Right lobe of liver (tissue), 6 donors: ENCODE results near the gene CASP12. TPM values are rescaled to one million over a fixed set of nuclear protein-coding genes. Genes with fewer than 3 reads are reported as not detected.

Experiments
- ATAC-seq, 4 donors: fragments of 200-7000 bp; cut with Tn5 transposase; one replicate each; pipeline ENCODE4 v1.9.1; 2020; ENCODE audit warnings: mild to moderate bottlenecking in 4 of 4, moderate library complexity in 4 of 4
- DNase-seq, 3 donors: peaks; one replicate each; pipeline ENCODE4 v3.0.0-alpha.2; 2020
- H3K27ac ChIP-seq, 3 donors: fragments of 200-600 bp; one replicate each; pipeline ENCODE4 v1.8.0; 2022
- H3K27me3 ChIP-seq, 2 donors: fragments of 200-600 bp; one replicate each; pipeline ENCODE4 v1.8.0; 2022
- H3K36me3 ChIP-seq, 4 donors: fragments of 200-600 bp; sonication (generic) in 1 of 4; one replicate each; pipeline versions ENCODE4 v1.5.1 to v1.8.0; 2017 to 2022; ENCODE audit warnings: control low read depth in 1 of 4
- H3K4me1 ChIP-seq, 4 donors: fragments of 200-600 bp; sonication (generic) in 1 of 4; one replicate each; pipeline versions ENCODE4 v1.5.1 to v1.8.0; 2017 to 2022; ENCODE audit warnings: control low read depth in 1 of 4
- H3K4me3 ChIP-seq, 3 donors: fragments of 200-600 bp; one replicate each; pipeline ENCODE4 v1.8.0; 2022
- H3K9me3 ChIP-seq, 4 donors: fragments of 200-600 bp; sonication (generic) in 1 of 4; one replicate each; pipeline versions ENCODE4 v1.5.1 to v1.8.0; 2017 to 2022; ENCODE audit warnings: control low read depth in 1 of 4
- CTCF ChIP-seq, 4 donors: fragments of 200-600 bp in 3 of 4; fragments of 450-650 bp in 1 of 4; IDR thresholded peaks; one replicate each; pipeline versions ENCODE4 v1.5.1 to v1.8.0; 2016 to 2022; ENCODE audit warnings: antibody characterized with exemption in 4 of 4, mild to moderate bottlenecking in 2 of 4
- POLR2A ChIP-seq: fragments of 450-650 bp; IDR thresholded peaks from one replicate; pipeline ENCODE4 v1.6.1; 2017; ENCODE audit warnings: antibody characterized with exemption, mild to moderate bottlenecking
- WGBS: methylation state at CpG from one replicate; pipeline ENCODE4 v1.1.6; 2018; ENCODE audit warnings: low coverage, low lambda C conversion rate; ENCODE audit not compliant: insufficient coverage; ENCODE audit errors: missing lambda C conversion rate; 5-methylcytosine and 5-hydroxymethylcytosine counted together
- intact Hi-C, 2 donors: fragments of 100-400 bp; cut with DNase I; formaldehyde crosslinking; loops; one replicate each; pipeline versions ENCODE4 v1.11.2 to v1.14.1; 2022
- total RNA-seq, 6 experiments: library from RNA; depleted of rRNA in 2 of 6; stranded (reverse); fragments of >200 nt in 2 of 6; fragmentation: NEBNext Ultra II Directional in 3 of 6; extraction: Animal tissue kit (Norgen Biotek cat#: 25700) in 3 of 6; gene quantifications; one replicate each; pipeline versions ENCODE4 v1.1.0 to v1.2.4, GENCODE V29; 2016 to 2023
- donor health status: DM: no; HTN: yes; CAD: no.
- donor health status: DM: no; HTN: no; CAD: no.
- donor health status: DM: no; HTN: no; CAD: no.
- donor health status: DM: no; HTN: yes; CAD: no.
- donor health status: DM: no; HTN: yes; CAD: no.

Gene CASP12
- total RNA-seq, 6 experiments from 2014 or later, result not detected

- H3K27me3 ChIP-seq, result no peaks in the 10 kb centered on the region
- H3K36me3 ChIP-seq, result no peaks in the 10 kb centered on the region
- no peak overlapping the region for H3K27ac ChIP-seq
- intact Hi-C loops, result no loop called here
- no peak for TF ChIP-seq CTCF (IDR thresholded peaks at IDR 0.05)
- H3K4me1 ChIP-seq, result no peaks in the 10 kb centered on the region
- H3K9me3 ChIP-seq, result no peaks in the 10 kb centered on the region
- ATAC-seq (no peak), DNase-seq (no peak)
- H3K4me3 ChIP-seq, result no peak overlapping the region
These were observed 21.9 kb downstream of the CASP12 start for GRCh38 chr11:104876324-104876723.

- TF ChIP-seq CTCF (IDR thresholded peaks at IDR 0.05), result no peak
- TF ChIP-seq POLR2A, result no peak
- Histone ChIP-seq H3K4me3 (no peak overlapping the region), H3K9me3 (no peaks in the 10 kb centered on the region), H3K27ac (no peak overlapping the region), H3K27me3 (no peaks in the 10 kb centered on the region), H3K4me1 (no peaks in the 10 kb centered on the region), H3K36me3 (no peaks in the 10 kb centered on the region)
- intact Hi-C loops, result no loop called here
- 65% methylated on average over 8 of the region's 8 CpGs for WGBS
- DNase-seq (no peak), ATAC-seq (no peak)
These were observed 25.0 kb downstream of the CASP12 start for GRCh38 chr11:104873252-104873651.

- H3K9me3 ChIP-seq, result no peaks in the 10 kb centered on the region
- H3K4me3 ChIP-seq, result no peak overlapping the region
- no peaks in the 10 kb centered on the region for H3K4me1 ChIP-seq
- 46% methylated on average over 3 of the region's 3 CpGs for WGBS
- H3K27me3 ChIP-seq, result no peaks in the 10 kb centered on the region
- H3K27ac ChIP-seq, result no peak overlapping the region
- no peaks in the 10 kb centered on the region for H3K36me3 ChIP-seq
- intact Hi-C loops, result no loop called here
- DNase-seq (no peak), ATAC-seq (no peak)
- no peak for TF ChIP-seq POLR2A
These were observed 25.9 kb downstream of the CASP12 start for GRCh38 chr11:104872393-104872792.

GRCh38 chr11:104870910-104871309 lies 27.4 kb downstream of the CASP12 start:
- intact Hi-C loops, result no loop called here
- ATAC-seq (no peak), DNase-seq (no peak)
- no peaks in the 10 kb centered on the region for H3K4me1 ChIP-seq
- H3K4me3 ChIP-seq, result no peak overlapping the region
- no peaks in the 10 kb centered on the region for H3K27me3 ChIP-seq
- H3K36me3 ChIP-seq, result no peaks in the 10 kb centered on the region
- H3K9me3 ChIP-seq, result no peaks in the 10 kb centered on the region
- H3K27ac ChIP-seq, result no peak overlapping the region
- TF ChIP-seq POLR2A, result no peak
- no peak for TF ChIP-seq CTCF (IDR thresholded peaks at IDR 0.05)

- no peaks in the 10 kb centered on the region for H3K9me3 ChIP-seq
- H3K36me3 ChIP-seq, result no peaks in the 10 kb centered on the region
- no peaks in the 10 kb centered on the region for H3K4me1 ChIP-seq
- intact Hi-C loops, result no loop called here
- 24% methylated on average over 2 of the region's 2 CpGs for WGBS
- no peak overlapping the region for H3K27ac ChIP-seq
- ATAC-seq, result no peak
- no peak overlapping the region for H3K4me3 ChIP-seq
- DNase-seq, result no peak
- H3K27me3 ChIP-seq, result no peaks in the 10 kb centered on the region
- TF ChIP-seq POLR2A (no peak), CTCF (IDR thresholded peaks at IDR 0.05) (no peak)
These were observed 31.4 kb downstream of the CASP12 start for GRCh38 chr11:104866815-104867214.
